ENCODE results near the gene VSTM2B. TPM values are rescaled to one million over a fixed set of nuclear protein-coding genes. Genes with fewer than 3 reads are reported as not detected.

Gene VSTM2B
- total RNA-seq, 2 experiments from 2014 or later, result not detected

GRCh38 chr19:29568036-29569025, 42.5 kb downstream of the VSTM2B start:
- Mint-ChIP-seq H3K4me3 (no peak overlapping the region), H3K9me3 (no peaks in the 10 kb centered on the region), H3K27me3 (peaks cover 60% of the 10 kb centered on the region), H3K27ac (no peak overlapping the region), H3K36me3 (no peaks in the 10 kb centered on the region), H3K4me1 (peaks cover 6% of the 10 kb centered on the region)
- DNase-seq, result no peak

GRCh38 chr19:29569038-29569911, 43.5 kb downstream of the VSTM2B start:
- no peak overlapping the region for H3K27ac Mint-ChIP-seq
- no peaks in the 10 kb centered on the region for H3K9me3 Mint-ChIP-seq
- no peaks in the 10 kb centered on the region for H3K36me3 Mint-ChIP-seq
- H3K4me3 Mint-ChIP-seq, result no peak overlapping the region
- peaks cover 59% of the 10 kb centered on the region for H3K27me3 Mint-ChIP-seq
- no peak for DNase-seq
- peaks cover 6% of the 10 kb centered on the region for H3K4me1 Mint-ChIP-seq

- Mint-ChIP-seq H3K36me3 (no peaks in the 10 kb centered on the region), H3K4me1 (peaks cover 11% of the 10 kb centered on the region), H3K9me3 (no peaks in the 10 kb centered on the region), H3K4me3 (no peak overlapping the region), H3K27ac (no peak overlapping the region), H3K27me3 (peaks cover 64% of the 10 kb centered on the region)
- no peak for DNase-seq
Observed at GRCh38 chr19:29571181-29571580, 45.4 kb downstream of the VSTM2B start.

GRCh38 chr19:29573486-29573885, 47.7 kb downstream of the VSTM2B start:
- no peak for DNase-seq
- no peaks in the 10 kb centered on the region for H3K36me3 Mint-ChIP-seq
- peaks cover 26% of the 10 kb centered on the region for H3K4me1 Mint-ChIP-seq
- H3K4me3 Mint-ChIP-seq, result no peak overlapping the region
- no peaks in the 10 kb centered on the region for H3K9me3 Mint-ChIP-seq
- no peak overlapping the region for H3K27ac Mint-ChIP-seq
- peaks cover 62% of the 10 kb centered on the region for H3K27me3 Mint-ChIP-seq

- no peak overlapping the region for H3K4me3 Mint-ChIP-seq
- no peaks in the 10 kb centered on the region for H3K9me3 Mint-ChIP-seq
- H3K36me3 Mint-ChIP-seq, result no peaks in the 10 kb centered on the region
- H3K27me3 Mint-ChIP-seq, result peaks cover 67% of the 10 kb centered on the region
- peaks cover 26% of the 10 kb centered on the region for H3K4me1 Mint-ChIP-seq
- no peak overlapping the region for H3K27ac Mint-ChIP-seq
- no peak for DNase-seq
Observed at GRCh38 chr19:29574510-29574909, 48.7 kb downstream of the VSTM2B start.

- Mint-ChIP-seq H3K27me3 (peaks cover 63% of the 10 kb centered on the region), H3K27ac (no peak overlapping the region), H3K4me3 (no peak overlapping the region), H3K36me3 (no peaks in the 10 kb centered on the region), H3K9me3 (peaks cover 4% of the 10 kb centered on the region), H3K4me1 (peaks cover 26% of the 10 kb centered on the region)
- DNase-seq, result no peak
Observed at GRCh38 chr19:29576046-29576606, 50.3 kb downstream of the VSTM2B start.

GRCh38 chr19:29576761-29577648, 51.2 kb downstream of the VSTM2B start:
- Mint-ChIP-seq H3K4me3 (no peak overlapping the region), H3K27me3 (peaks cover 55% of the 10 kb centered on the region), H3K4me1 (peaks cover 26% of the 10 kb centered on the region), H3K36me3 (peaks cover 5% of the 10 kb centered on the region), H3K27ac (no peak overlapping the region), H3K9me3 (peaks cover 8% of the 10 kb centered on the region)
- DNase-seq, result peak; percentile 38

GRCh38 chr19:29577649-29577963, 51.8 kb downstream of the VSTM2B start:
- H3K36me3 Mint-ChIP-seq, result peaks cover 5% of the 10 kb centered on the region
- no peak overlapping the region for H3K27ac Mint-ChIP-seq
- no peak overlapping the region for H3K4me3 Mint-ChIP-seq
- peaks cover 49% of the 10 kb centered on the region for H3K27me3 Mint-ChIP-seq
- peaks cover 27% of the 10 kb centered on the region for H3K4me1 Mint-ChIP-seq
- DNase-seq, result no peak
- H3K9me3 Mint-ChIP-seq, result peaks cover 8% of the 10 kb centered on the region

GRCh38 chr19:29578349-29578748, 52.6 kb downstream of the VSTM2B start:
- Mint-ChIP-seq H3K9me3 (peaks cover 8% of the 10 kb centered on the region), H3K4me1 (peaks cover 29% of the 10 kb centered on the region), H3K36me3 (peaks cover 5% of the 10 kb centered on the region), H3K27ac (no peak overlapping the region), H3K4me3 (no peak overlapping the region), H3K27me3 (peaks cover 48% of the 10 kb centered on the region)
- DNase-seq, result no peak

- DNase-seq, result no peak
- no peak overlapping the region for H3K27ac Mint-ChIP-seq
- peaks cover 8% of the 10 kb centered on the region for H3K9me3 Mint-ChIP-seq
- H3K27me3 Mint-ChIP-seq, result peaks cover 45% of the 10 kb centered on the region
- no peak overlapping the region for H3K4me3 Mint-ChIP-seq
- peaks cover 5% of the 10 kb centered on the region for H3K36me3 Mint-ChIP-seq
- peaks cover 36% of the 10 kb centered on the region for H3K4me1 Mint-ChIP-seq
Observed at GRCh38 chr19:29579308-29579910, 53.6 kb downstream of the VSTM2B start.

GRCh38 chr19:29581398-29581797, 55.6 kb downstream of the VSTM2B start:
- Mint-ChIP-seq H3K9me3 (peaks cover 8% of the 10 kb centered on the region), H3K27ac (no peak overlapping the region), H3K4me1 (peaks cover 23% of the 10 kb centered on the region), H3K27me3 (peaks cover 31% of the 10 kb centered on the region), H3K4me3 (no peak overlapping the region), H3K36me3 (peaks cover 5% of the 10 kb centered on the region)
- DNase-seq, result no peak

GRCh38 chr19:29583196-29583999, 57.6 kb downstream of the VSTM2B start:
- Mint-ChIP-seq H3K4me3 (no peak overlapping the region), H3K4me1 (peaks cover 20% of the 10 kb centered on the region), H3K9me3 (peaks cover 8% of the 10 kb centered on the region), H3K27ac (peak overlapping the region; percentile 44), H3K27me3 (peaks cover 18% of the 10 kb centered on the region), H3K36me3 (peaks cover 5% of the 10 kb centered on the region)
- DNase-seq, result peak; percentile 20

GRCh38 chr19:29586401-29586800, 60.6 kb downstream of the VSTM2B start:
- no peak overlapping the region for H3K4me3 Mint-ChIP-seq
- H3K27me3 Mint-ChIP-seq, result peaks cover 17% of the 10 kb centered on the region
- H3K4me1 Mint-ChIP-seq, result peaks cover 20% of the 10 kb centered on the region
- no peak for DNase-seq
- peaks cover 2% of the 10 kb centered on the region for H3K36me3 Mint-ChIP-seq
- no peak overlapping the region for H3K27ac Mint-ChIP-seq
- peaks cover 4% of the 10 kb centered on the region for H3K9me3 Mint-ChIP-seq
